Stimulated activated naive CD4-positive, alpha-beta T cell (primary cell): ENCODE results near the gene KREMEN2.

Experiments
- DNase-seq, 6 experiments: peaks; one replicate each; lab custom pipeline; 2025; lab: John Stamatoyannopoulos, UW

The KREMEN2 gene

GRCh38 chr16:2964475-2965336, 631 bp downstream of the KREMEN2 start:
- peak; percentile 21 to 74 (median 64) for DNase-seq

- DNase-seq: no peak
These were observed 2.1 kb downstream of the KREMEN2 start for GRCh38 chr16:2966043-2966807.

- no peak for DNase-seq
These were observed 2.7 kb downstream of the KREMEN2 start for GRCh38 chr16:2966808-2967191.

- DNase-seq: no peak
These were observed 3.1 kb downstream of the KREMEN2 start for GRCh38 chr16:2967211-2967631.

GRCh38 chr16:2967721-2968161, 3.7 kb downstream of the KREMEN2 start:
- DNase-seq: no peak

GRCh38 chr16:2968368-2968737, 4.3 kb downstream of the KREMEN2 start:
- DNase-seq: no peak

- DNase-seq: peak; percentile 31 to 69 (median 60)
These were observed 4.9 kb downstream of the KREMEN2 start, which contains the start of gene PAQR4 for GRCh38 chr16:2968738-2969544. Gene PAQR4, plus strand, starts transcription at chr16:2969348. Its CDS starts 327 bp downstream, at chr16:2969675.

- DNase-seq: peak in 5 of 6 experiments; percentile 13 to 52 (median 43)
These were observed 5.8 kb downstream of the KREMEN2 start for GRCh38 chr16:2969545-2970521.

GRCh38 chr16:2970563-2970962, 6.5 kb downstream of the KREMEN2 start:
- DNase-seq: no peak

- no peak for DNase-seq
These were observed 7.3 kb downstream of the KREMEN2 start for GRCh38 chr16:2971134-2971984.

GRCh38 chr16:2971985-2972784, 8.1 kb downstream of the KREMEN2 start:
- no peak for DNase-seq

- no peak for DNase-seq
These were observed 9.0 kb downstream of the KREMEN2 start for GRCh38 chr16:2973093-2973492.

- DNase-seq: no peak
These were observed 9.7 kb downstream of the KREMEN2 start for GRCh38 chr16:2973605-2974318.

- DNase-seq: no peak
These were observed 10.4 kb downstream of the KREMEN2 start for GRCh38 chr16:2974319-2975056.

- no peak for DNase-seq
These were observed 11.2 kb downstream of the KREMEN2 start for GRCh38 chr16:2975161-2975795.

- DNase-seq: no peak
These were observed 12.1 kb downstream of the KREMEN2 start for GRCh38 chr16:2976201-2976600.

GRCh38 chr16:2976673-2977072, 12.6 kb downstream of the KREMEN2 start:
- DNase-seq: no peak
